NCI-H2029 treated with DMSO at 0.1 percent for 48 hours (cell line): ENCODE data around the gene PRDX2.

Source experiments
- DNase-seq: peaks from one replicate; lab custom pipeline; 2025; lab: John Stamatoyannopoulos, UW

Gene PRDX2

DNA sequence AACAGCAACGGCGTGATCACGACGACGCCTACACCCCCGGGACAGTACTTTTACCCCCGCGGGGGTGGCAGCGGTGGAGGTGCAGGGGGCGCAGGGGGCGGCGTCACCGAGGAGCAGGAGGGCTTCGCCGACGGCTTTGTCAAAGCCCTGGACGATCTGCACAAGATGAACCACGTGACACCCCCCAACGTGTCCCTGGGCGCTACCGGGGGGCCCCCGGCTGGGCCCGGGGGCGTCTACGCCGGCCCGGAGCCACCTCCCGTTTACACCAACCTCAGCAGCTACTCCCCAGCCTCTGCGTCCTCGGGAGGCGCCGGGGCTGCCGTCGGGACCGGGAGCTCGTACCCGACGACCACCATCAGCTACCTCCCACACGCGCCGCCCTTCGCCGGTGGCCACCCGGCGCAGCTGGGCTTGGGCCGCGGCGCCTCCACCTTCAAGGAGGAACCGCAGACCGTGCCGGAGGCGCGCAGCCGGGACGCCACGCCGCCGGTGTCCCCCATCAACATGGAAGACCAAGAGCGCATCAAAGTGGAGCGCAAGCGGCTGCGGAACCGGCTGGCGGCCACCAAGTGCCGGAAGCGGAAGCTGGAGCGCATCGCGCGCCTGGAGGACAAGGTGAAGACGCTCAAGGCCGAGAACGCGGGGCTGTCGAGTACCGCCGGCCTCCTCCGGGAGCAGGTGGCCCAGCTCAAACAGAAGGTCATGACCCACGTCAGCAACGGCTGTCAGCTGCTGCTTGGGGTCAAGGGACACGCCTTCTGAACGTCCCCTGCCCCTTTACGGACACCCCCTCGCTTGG is 9.3 kb downstream of the PRDX2 start:
- peak; percentile 54 for DNase-seq

DNA sequence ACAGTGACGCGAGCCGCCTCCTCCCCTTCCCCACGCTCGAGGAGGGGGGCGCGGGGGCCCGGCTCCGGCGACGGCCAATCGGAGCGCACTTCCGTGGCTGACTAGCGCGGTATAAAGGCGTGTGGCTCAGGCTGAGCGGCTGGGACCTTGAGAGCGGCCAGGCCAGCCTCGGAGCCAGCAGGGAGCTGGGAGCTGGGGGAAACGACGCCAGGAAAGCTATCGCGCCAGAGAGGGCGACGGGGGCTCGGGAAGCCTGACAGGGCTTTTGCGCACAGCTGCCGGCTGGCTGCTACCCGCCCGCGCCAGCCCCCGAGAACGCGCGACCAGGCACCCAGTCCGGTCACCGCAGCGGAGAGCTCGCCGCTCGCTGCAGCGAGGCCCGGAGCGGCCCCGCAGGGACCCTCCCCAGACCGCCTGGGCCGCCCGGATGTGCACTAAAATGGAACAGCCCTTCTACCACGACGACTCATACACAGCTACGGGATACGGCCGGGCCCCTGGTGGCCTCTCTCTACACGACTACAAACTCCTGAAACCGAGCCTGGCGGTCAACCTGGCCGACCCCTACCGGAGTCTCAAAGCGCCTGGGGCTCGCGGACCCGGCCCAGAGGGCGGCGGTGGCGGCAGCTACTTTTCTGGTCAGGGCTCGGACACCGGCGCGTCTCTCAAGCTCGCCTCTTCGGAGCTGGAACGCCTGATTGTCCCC is 10.1 kb downstream of the PRDX2 start, which contains the start of gene JUNB:
Gene JUNB, plus strand, starts transcription at position 142 of the 706 bp plus-strand sequence. Its CDS starts 286 bp downstream, at position 428.
- DNase-seq: peak; percentile 81

DNA sequence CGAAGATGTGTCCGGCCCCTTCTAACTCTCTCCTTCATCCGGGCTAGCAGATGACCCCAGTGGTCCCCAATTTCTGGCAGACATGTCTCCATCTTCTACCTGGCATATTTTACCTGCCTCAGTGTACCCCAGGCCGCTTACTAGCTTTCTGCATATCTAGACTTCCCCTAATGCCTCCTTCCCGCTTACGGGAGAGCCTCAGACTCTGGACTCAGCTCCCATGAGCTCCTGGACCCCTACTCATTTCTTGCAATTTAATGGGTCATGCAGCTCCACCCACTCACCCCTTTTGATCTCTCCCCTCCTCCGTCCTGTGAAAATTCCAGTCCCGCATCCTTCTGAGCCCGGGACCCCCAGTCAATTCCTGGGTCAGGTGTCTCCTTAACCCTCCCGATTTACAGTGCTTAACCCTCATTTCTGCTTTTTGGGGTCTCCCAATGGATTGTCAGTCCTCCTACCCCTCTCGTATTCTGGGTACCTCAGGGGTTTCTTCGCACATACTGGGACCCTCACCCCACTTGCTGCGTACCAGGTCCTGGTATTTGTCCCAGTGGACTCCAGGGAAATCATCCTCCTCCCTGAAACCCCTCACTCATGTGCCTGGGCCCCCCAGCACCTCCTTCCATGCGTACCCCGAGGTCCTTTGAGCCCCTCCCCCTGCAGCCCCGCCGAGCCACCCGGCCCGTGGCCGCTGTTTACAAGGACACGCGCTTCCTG is 10.8 kb downstream of the PRDX2 start:
- no peak for DNase-seq

DNA sequence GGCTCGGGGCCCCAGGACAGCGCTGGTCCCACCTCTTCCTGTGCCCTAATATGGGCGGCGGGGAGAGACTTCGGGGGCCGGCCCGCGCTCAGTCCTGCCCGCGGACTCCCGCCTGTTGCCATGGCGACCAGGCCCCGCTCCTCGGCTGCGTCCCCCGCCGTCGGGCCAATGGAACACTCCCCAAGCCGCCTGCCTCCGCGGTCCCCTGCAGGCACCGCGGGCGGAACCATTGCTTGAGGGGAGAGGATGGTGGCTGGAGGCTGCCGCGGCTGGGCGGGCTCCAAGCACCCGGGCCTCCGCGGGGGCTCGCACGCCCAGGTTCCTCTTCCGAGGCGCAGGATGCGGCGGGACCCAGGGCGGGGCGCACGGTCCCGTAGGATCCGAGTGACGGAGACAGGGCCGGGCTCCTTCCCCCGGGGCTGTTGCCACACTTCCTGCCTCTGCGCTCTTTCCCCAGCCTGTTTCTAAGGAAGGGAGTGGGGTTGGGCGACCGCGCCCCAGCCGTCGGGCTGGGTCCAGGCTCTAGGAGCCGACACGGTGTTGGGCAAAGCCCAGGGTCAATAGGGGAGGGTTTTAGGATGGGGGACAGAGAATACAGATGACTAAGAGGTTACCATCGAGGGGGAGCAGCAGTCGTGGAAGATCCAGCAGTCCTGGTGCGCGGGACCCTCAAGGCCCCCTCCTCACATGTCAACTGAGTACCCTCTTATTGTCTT is 11.5 kb downstream of the PRDX2 start:
- peak; percentile 55 for DNase-seq

DNA sequence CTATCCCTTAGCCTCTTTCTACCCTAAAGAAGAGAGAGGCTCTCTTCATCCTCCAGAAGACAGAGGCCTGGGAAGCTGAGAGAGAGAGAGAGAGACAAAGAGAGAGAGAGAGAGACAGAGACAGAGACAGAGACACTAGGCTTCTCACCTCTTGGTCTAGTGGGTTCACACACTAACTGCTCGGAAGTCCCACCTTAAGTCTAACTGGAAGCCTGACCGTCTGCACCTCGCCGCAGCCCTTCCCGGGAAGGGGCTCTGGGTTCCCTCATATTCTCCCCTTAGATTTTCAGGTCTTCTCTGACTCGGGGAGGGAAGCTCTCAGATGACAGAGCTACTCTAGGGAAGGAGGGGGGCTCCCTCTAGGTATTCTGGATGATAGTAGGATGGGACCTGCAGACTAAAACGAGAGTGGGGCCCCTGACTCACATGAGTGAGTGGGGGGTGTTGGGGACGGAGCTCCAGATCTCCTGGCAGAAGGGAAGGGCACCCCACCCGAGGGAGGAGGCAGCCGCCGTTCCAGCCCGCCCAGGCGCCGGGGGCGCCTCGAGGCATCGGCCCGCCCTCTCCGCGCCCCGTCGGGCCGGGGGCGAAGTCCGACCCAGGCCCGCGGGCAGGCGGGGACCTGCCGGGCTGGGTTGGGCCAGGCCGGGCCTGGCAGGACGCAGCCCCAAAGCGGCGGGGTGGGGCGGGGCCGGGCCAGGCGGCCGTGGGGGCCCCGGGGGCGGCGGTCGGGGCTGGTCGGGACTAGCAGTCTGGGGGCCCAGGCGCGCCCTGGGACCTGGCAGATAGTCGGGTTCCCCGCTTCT is 12.3 kb downstream of the PRDX2 start:
- DNase-seq: no peak

DNA sequence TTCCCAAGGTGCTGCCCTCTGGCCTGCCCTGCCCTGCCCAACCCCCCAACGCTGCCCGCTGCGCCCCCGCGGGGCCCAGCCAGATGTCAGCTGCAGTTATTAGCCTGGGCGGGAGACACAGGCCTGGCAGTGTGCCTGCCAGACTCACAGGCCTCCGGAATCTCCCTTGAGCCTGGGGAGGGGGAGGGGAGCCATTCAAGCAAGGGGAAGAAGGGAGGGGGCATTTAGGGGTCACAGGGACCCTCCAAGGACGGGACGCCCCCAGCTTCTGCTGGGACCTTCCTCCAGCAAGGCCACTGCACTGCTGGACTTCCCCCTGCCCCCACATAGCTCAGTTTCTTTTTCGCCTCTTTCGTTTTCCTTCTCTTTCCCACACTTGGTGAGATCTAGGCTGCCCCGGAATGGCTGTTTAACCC is 12.9 kb downstream of the PRDX2 start:
- DNase-seq: no peak

DNA sequence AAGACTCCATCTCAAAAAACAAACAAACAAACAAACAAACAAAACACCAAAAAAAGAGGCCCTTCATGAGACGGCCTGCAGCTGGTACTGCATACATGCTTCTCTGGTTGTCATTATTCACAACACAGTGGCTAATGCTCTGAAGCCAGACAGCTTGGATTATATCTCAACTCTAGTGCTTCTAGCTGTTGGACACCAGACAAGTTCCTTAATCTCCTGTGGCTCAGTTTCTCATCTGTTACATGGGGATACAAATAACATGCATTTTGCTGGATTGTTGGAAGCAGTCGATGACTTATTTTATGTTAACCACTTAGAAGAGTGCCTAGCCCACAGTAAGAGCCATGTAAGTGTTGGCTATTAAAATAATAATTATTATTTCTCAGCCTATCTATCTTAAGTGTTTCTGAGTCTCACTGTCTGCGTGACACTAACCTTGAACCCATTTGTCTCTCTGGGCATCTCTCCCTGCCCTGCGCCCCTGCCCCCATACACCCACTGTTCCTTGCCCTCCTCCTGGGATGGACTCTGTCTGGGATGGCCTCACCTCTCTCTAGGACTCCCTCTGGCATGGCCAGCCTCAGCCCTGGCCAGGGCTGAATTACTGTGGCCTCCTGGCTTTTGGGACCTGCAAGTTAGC is 13.4 kb downstream of the PRDX2 start:
- no peak for DNase-seq

DNA sequence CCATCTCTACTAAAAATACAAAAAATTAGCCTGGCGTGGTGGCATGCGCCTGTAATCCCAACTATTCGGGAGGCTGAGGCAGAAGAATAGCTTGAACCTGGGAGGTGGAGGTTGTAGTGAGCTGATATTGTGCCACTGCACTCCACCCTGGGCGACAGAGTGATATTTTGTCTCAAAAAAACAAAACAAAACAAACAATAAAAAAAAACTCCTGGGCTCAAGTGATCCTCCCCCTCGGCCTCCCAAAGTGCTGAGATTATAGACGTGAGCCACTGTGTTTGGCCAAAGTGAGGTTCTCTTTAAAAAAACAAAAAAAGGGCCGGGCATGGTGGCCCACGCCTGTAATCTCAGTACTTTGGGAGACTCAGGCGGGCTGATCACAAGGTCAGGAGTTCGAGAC is 14.1 kb downstream of the PRDX2 start:
- no peak for DNase-seq

DNA sequence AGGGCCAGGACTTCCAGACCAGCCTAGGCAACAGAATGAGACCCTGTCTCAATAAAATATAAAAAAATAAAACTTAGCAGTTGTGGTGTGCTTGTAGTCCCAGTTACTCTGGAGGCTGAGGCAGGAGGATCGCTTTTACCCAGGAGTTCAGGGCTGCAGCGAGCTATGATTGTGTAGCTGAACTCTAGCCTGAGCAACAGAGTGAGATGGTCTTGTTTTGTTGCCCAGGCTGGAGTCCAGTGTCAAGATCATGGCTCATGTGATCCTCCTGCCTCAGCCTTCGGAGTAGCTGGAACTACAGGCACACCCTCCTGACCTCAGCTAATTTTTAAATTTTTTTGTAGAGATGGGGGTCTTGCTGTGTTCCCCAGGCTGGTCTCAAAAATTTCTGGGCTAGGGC is 14.6 kb downstream of the PRDX2 start:
- no peak for DNase-seq

DNA sequence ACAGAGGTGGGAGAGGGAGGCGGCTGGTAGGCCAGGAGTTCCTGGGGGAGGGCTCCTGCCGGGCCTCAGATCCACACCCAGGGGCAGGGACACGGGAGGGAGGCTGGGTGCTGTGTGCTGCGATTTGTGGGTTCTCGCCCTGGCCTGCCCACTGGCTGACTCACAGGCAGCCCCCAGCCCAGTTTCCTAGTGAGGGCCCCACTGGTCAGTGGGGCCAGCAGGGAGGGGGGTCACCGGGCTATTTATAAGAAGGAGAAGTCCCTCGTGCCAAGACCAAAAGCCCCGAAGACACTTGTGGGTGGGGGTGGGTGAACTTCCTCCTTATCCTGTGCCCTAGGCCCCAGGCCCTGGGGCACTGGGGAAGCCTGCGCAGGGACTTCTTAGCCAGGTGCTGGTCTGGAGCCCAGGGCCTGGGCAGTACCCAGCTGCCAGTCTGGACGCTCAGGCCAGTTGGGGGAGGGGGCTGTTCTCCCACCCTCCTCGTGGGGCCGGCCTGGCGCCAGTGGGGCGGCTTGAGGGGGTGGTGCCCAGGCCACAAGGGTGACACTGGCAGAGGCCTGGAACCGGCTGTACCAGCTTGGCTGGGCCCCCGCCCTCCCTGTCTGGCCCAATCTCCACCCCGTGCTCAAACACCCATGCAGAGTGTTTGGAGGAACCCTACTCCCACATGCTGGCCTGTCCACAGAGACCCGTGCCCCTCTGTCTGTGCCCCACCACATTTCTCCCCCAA is 15.3 kb downstream of the PRDX2 start:
- no peak for DNase-seq

DNA sequence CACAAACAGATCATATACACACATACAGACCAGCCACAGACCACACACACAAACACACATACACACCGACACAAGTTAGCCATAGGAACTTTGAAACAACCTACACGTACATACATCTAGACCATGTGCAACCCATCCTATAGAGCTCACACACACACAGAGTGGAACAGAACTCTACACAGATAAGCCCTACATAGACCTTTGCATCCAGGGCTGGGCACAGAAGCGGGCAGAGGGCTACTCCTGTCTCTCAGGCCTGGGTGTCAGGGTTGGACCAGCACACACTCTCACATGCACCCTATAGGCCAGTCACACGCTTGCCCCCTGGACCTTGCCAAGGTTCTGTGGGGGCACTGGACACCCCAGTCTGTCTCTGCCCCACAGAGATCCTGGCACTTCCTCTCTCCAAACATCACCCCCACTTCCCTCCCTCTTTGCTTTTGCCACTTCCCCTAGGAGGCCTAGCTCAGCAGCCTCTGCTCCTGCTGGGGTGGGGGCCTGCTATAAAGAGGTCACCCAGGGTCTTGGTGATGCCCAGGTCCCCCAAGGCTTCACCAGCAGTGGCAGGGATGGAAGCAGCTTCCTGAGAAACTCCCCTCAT is 16.1 kb downstream of the PRDX2 start:
- DNase-seq: no peak

DNA sequence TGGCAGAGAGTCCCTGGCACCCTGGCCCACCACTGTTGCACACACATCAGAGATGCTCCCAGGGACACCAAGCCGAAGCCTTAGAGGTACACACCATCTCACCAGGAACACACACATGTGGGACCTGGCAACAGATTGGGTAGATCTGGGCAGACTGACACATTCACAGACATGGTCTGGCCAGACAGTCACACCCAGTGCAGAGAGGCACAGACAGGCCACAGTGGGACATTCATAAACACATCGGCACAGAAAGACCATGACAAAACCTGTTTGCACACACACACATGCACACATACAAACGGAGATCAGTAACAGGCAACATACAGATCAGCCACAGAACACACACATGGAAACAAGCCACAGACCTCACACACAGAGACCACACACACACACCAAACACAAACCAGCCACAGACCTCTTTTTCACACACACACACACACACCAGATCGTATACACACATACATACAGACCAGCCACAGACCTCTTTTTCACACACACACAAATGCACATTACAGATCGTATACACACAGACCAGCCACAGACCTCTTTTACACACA is 16.6 kb downstream of the PRDX2 start:
- no peak for DNase-seq

DNA sequence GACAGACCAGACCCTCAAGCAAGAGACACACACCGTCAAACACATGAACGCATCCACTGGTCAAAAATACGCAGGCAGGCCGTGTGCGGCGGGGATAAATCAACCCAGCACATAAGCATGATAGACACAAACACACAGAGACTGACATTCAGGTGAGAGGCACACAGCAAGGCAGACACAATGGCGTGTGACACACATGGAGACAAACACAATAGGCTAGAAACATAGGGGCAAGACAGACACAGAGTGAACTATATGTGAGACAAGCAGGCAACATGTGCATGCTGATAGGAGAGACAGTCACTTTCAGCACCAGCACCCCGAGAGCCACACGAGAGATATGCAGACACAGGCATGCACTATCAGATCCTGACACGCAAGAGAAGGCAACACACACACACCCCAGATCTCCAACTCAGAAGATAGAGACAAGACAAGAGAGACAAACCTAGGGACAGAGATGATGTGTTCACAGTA is 17.2 kb downstream of the PRDX2 start:
- no peak for DNase-seq

DNA sequence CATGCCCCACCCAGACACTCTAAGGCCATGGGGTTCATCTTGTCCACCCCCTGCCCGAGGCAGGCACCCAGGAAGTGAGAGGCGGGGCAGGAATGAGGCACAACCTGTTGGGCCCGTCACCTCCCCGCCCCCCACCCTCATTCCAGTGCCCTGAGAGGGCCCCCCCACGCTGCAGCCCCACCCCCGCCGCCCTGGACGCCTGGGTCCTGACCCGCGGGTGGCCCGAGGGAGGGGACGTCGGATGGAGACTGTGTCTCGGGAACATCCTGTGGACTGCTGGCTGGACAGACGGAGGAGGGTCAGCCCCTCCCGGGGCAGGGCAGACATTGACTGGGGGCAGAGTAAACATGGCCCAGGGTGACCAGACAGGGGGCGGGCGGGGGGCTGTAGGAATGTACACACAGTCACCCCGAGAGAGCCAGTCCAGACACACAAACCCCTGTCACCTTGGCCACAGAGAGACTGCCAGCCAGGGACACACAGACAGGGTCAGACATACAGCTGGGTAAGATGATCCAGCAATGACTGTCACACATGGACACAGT is 17.7 kb downstream of the PRDX2 start:
- no peak for DNase-seq

DNA sequence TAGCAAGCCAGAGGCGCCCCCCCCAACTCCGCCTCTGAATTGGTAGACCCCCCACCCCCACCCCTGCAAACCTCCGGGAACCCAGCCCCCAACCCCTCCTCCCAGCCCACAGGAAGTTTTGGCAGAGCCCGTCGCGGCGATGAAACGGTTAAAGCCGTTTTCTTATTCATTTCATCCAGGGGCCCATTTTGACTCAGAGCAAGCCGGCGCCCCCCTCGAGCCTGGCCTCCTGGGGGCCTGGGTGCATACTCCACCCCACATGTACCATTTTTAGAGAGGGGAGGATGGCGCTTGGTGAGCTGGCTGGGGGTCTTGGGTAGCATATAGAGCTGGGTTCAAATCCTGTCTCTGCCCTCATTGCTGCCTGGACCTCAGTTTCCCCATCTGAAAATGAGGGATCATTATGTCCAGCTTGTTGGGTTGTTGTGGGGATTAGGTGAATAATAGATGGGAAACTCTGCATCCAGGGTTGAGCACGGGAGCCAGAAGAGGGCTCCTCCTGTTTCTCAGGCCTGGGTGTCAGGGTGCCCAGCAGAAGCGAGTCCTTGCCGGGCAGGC is 18.2 kb downstream of the PRDX2 start:
- DNase-seq: no peak

DNA sequence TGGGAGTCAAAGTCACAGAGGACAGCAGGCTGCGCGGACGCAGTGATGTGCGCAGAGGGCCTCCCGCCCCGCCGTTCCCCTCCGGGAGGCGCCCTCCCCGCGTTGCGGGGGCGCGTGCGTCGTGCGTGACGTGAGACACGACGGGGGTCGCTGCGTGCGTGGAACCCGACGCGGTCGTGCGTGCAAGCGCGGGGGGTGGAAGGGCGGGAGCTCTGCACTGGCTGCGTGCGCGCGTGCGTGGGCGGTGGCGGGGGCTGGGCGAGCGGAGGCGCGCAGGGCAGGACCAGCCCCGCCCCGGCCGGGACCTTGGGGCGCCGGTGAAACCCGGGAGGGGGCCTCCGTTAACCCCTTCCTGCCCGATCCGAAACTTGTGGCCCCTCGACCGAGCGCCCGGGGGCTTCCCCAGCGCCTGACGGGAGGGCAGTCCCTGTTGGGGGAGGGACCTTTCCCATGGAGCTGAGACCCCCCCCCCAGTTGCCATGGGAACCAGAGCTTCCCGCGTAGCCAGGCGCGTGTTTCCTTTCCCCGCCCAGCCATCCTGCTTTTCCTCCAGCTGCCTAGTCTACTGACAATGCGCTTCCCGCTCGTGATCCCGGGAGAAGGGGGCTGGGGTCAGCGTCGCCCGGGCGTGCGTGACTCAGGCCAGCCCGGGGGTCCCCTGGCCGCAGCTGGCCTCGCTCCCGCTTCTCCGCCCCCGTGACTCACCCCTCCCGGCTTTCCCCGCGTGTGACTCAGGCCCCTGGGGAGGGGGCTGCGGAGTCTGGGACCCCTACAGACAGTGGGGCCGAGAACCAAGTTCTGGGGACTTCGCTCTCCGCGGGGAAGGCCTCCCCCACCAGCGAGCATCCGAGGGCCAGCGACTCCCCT is 18.9 kb downstream of the PRDX2 start:
- DNase-seq: no peak

DNA sequence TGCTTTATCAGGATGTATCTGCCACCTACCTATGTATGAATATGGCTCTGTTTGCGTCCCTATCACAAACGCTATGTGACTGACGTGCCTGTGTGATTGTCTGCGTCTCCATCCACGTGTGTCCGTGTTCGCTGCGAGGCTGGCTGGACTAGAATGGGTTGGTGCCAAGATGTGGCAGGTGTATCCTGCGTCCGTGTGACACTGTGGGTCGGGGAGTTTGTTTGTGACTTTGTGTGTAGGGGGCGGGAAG is 19.5 kb downstream of the PRDX2 start:
- DNase-seq: no peak
